ENCODE results near the gene EMILIN2.

EMILIN2 gene

DNA sequence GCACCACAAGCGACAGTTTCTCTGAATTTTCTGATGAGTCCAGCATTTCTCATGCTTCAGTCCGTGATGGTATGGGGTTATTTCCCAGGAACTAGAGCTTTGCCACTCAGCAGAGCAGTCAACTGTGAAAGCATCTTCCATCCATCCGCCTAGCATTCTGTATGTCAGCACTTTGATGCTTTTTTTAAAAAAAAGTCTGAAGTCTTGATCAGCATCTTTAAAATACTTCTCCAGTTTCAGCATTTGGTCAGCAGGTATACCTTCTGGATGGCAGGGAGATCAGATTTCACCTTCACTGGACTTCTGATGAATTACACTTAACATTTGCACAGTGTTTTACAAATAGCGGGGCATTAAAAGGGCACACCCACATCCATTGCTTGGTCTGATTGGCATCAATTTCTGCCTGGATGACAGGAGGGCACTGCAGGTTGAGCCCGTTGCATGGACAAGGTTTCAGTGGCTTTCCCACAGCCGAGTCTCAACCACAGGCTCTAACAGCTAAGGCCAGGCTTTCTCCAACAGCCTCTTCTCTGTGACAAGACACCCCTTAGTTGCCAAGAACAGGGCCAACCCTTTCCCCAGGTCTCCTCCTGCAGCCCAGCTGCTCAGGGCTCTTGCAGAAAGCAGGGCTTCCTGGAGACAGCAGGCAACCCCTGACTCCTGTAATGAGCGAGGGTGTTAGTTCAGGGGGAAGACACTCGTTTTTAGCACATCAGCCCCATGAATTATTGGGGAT, 54.0 kb downstream of the EMILIN2 start:
- no peak for DNase-seq

DNA sequence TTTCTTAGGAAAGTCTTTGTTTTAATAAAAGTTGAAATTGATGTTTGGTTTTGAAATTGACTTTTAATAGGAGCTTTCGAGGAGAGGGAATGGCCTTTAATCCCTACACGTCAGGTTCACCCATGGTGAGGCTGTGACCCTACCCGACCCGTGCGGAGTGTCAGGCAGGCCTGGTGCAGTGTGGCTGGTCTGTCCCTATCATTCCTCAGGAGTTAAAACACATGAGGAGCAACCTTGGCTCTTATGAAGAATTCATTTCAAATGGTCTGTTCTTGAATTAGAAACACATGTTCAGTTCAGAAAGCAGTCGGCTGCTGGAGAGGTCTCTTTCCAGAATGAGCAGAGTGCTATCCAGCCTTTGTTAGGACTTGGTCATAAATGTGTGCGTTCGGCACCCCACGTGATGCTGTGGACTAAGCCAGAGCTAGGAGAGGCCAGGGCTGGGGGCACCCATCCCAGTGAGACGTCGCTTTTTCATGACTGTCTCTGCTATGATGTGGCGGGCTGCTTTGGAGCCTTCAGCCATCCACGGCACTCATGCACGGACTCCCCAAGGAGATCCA, 54.7 kb downstream of the EMILIN2 start:
- DNase-seq, result no peak

DNA sequence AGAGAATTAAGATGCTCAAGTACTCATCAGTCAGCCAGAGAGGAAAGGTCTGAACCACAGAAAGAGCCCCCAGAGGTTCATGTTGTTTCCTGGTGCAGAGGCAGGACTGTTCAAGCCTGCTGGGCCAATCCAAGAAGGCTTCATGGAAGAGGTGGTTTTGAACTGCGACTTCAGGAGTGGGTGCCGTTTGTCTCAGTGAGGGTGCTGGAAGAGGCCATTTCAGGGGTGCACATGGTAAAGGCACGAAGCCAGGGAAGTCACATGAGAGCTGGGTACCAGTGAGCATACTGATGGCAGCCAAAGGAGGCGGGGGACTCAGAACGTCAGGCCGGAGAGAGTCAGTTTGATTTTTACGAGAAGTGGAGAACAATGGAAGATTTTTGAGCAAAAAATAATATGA, 55.5 kb downstream of the EMILIN2 start:
- DNase-seq, result no peak

DNA sequence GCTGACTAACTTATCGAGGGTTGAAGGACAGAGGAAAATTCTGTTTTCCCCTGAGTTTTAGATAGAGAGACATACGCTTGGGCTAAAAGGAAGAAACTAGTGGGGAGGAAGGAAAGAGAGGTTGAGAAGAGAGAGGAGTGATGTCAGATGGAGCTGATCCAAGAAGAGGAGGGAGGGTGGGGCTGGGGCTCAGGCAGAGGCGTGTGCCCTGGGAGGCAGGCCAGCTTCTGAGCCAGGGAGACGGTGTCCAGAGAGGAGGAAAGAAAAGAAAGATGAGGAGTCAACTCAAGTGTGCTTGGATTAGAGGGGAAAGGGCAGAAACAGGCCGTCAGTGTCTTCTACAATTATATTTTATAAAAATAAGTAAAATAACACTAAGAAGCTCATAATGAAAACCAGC, 56.2 kb downstream of the EMILIN2 start:
- DNase-seq, result peak in 3 of 51 donors; percentile 15 to 18 (median 15)

GRCh38 chr18:2905854-2906703, 59.3 kb downstream of the EMILIN2 start:
- DNase-seq, result peak in 10 of 51 donors; percentile 11 to 29 (median 20)

GRCh38 chr18:2906704-2907549, 60.1 kb downstream of the EMILIN2 start:
- peak in 1 of 51 donors; percentile 17 for DNase-seq

DNA sequence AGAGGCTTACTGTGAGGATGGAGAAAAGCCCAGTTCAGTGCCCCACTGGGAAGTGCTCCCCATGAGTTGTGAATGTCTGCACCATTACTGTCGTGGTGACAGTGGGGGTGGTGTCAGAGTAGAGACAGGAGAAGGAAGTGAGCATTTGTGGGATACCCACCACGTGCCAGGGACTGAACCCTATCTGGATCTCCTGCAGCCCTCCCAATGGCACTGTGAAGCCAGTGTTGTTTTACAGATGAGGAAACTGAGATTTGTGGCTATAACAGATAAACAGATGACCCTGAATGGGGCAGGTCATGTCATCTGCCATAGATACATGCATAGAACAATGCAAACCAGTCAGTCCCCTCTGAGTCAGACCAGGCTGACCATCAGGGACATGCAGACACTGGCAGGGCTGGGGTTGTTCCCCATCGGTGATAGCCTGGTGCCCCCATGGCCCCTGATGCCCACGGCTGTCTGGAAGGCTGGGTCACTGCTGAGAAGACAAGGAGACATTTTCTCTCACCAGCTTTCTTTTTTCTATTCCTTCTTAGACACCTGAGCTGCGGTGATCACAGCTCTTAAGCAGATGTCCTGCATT, 60.8 kb downstream of the EMILIN2 start:
- DNase-seq, result no peak

GRCh38 chr18:2908166-2908945, 61.5 kb downstream of the EMILIN2 start:
- no peak for DNase-seq

DNA sequence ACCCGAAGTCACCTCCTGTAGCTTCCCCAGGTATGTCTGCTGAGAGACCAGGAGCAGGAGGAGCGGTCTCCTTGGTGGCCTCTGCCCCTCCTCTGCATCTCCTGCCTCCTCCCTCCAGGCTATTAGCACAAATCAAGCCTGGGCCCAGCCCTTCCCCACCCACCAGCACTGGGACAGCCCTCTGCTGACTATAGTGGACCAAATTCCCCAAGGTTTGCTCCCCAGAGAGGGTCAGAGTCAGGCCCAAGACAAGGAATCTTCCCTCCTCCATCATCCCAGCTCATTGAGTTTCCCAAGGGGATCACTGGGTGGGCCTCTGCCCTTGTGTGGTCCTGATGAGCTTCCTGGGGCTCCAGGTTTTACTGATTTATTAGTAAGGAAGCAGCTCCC, 62.1 kb downstream of the EMILIN2 start:
- DNase-seq, result no peak

- no peak for DNase-seq
These were observed 62.8 kb downstream of the EMILIN2 start for GRCh38 chr18:2909431-2910140.

- DNase-seq, result no peak
These were observed 63.5 kb downstream of the EMILIN2 start for GRCh38 chr18:2910261-2910660.

DNA sequence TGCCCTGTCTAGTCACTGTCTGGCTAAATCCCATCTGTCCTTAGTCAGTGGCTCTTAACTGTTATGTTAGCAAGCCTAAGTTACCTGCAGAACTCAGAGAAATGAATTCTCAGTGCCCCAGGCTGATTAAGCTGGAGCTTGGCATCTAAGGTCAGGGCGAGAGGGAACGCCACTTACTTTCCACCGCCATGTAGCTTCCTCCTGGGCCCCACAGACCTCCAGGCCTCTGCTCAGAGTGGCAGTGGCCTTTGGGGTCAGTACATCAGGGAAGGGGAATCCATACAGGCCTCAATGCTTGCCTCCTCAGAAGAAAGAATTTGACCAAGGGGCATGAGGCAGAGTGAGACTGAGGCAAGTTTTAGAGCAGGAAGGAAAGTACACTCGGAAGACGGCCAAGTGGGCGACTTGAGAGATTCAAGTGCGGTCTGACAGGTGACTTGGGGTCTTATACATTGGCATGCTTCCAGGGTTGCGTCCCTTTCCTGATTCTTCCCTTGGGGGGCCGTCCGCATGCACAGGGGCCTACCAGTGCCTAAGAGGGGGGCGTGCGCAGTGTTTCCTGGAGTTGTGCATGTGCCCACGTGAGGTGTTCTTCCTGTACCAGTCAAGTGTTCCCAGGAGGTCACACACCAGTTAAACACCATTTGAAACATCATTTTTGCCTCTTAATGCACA, 64.1 kb downstream of the EMILIN2 start:
- DNase-seq, result no peak

DNA sequence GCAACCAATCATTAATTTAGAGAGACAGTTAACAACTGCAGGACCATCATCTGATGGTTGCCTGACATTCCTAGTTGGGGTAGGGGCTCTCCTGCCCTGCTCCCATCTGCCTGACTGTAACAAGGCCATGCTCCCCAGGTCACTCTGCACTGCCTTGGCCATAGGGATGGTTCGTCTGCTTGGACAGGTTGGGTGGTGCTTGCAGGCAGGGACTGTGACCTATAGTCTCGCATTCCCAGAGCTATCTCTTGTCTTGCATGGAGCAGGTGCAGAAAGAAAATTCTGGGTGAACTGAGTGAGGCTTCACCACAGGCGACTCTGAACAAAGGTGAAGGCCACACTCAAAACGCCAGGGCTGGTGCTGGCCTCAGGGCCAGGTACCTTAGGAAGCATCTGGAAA, 64.7 kb downstream of the EMILIN2 start:
- no peak for DNase-seq

- DNase-seq, result no peak
These were observed 65.8 kb downstream of the EMILIN2 start for GRCh38 chr18:2912357-2913299.

- no peak for DNase-seq
These were observed 66.7 kb downstream of the EMILIN2 start for GRCh38 chr18:2913398-2914005.

DNA sequence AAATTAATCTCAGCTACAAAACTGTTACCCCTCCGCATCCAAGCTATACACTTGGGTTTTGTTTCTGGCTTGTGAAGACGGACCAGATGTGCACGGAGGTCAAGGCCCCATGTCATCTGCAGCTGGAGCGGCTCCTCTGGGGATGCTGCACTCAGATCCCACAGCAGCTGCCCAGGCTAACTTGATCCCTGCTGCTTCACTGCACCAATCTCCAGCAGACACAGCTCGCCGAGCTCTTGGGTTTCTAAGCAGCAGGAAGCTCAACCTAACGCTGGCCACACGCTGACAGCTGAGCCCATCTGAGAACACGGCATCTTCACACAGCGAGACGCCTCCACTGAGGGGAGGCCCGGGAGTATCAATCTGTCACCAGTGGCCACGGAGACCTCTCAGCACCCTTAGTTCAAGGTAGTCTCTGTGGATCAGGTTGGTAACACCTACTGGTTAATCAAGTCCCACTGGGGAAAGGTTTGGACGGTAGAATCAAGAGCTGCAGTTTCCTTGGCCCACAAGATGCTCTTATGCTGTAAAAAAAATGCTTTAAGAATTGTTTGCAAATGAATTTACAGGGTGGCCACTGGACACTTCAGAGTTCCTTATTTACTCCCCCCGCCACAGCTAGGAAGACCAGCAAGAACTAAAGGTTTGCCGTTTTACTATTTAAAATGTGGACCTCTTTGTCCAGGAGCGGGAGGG, 67.5 kb downstream of the EMILIN2 start:
- peak in 6 of 51 donors; percentile 9 to 41 (median 15) for DNase-seq

- no peak for DNase-seq
These were observed 68.1 kb downstream of the EMILIN2 start for GRCh38 chr18:2914881-2915240.
